Left kidney (tissue), 2 donors: ENCODE measurements around the gene ZNF516. TPM values are rescaled to one million over a fixed set of nuclear protein-coding genes. Genes with fewer than 3 reads are reported as not detected.

Experiments
- DNase-seq: peaks from one replicate; pipeline ENCODE4 v3.0.0-alpha.2; 2013
- polyA plus RNA-seq: library from polyadenylated mRNA; unstranded; fragments of 120-200 nt; gene quantifications from one replicate; pipeline ENCODE4 v1.2.1, GENCODE V29; 2013; ENCODE audit not compliant: insufficient read length

Gene ZNF516
- polyA plus RNA-seq, 1 donor = 44.3 TPM

DNA sequence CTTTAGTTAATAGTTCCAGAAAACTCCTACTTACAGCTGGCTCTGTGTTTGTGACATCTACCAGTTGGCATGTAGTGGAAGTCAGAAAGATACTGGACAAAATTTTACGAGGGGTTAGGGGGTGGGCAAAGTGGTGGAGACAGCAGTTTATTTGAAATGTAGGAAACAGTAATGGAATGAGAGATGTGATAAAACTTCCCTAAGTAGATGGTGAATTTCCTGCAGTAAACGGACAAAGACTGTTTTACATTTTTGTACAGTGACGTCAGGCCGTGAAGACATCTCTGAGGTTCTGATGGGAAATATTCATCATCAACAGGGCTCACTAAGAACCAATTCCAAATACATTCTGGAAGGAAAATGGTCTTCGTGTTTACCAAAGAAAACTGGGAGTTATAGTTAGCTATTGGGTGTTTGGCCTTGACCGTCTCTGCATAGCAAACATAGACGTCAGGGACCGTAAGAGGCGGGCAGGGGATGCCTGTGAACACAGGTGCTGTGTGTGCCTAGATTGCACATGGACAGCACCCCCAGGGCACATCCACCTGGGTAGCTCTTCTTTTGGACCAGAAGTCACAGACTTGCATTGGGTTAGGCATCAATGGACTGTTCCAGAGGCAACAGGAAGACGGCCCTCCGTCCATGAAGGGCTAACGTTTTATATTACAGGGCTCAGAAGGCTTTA lies 131.5 kb downstream of the ZNF516 start:
- no peak for DNase-seq

DNA sequence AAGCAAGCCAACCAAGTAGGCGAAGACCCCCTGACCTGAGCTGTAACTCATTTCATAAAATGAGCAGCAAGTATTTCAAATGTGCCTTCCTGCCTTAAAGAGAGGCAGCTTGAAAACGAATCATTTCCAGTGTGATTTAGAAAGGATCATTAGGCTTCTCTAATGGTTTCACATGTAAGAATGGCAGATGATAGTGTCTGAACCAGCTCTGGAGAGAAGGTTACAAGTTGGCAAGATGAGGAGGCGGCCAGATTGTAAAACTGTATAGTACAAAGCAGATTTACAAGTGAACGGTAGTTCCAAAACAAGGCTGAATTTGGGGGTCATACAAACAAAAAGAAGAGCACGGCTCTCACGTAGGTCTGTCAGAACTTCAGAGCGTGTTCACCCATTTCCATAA lies 132.4 kb downstream of the ZNF516 start:
- DNase-seq = no peak

DNA sequence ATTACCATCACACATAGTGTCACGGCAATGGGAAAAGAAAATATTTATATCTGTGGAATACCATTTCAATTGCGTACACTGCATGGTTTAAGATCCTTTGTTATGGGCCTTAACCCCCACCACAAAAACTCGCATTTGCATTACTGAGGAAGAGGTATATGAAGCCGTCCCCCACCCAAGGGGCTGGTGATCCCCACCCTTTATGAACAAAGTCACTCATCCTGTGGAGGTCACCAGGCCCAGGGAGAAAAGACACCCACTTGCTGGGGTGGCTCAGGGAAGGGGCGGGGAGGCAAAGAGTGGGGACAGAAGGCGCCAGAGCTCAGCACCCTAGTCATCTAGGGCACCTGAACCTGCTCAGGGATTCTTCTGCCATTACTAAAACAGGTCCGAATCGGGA lies 133.8 kb downstream of the ZNF516 start:
- no peak for DNase-seq

DNA sequence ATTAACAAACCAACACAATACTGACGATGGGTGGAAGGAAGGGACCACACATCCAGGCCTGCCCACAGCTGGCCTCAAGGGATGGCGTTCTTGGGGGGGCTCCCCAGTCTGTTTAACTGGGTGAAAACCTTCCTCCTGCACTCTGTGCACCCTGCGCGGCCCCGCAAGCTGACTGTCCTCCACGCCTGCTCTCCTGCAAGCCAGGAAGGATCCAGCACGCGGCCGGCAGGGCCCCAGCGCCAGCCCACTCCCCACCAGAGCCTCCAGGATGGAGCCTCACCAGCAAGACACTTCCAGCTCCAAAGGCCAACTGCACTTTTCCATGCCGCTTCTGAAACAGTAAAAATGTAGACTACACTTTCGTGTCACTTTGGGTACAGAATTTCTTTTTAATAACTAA lies 135.1 kb downstream of the ZNF516 start:
- DNase-seq = no peak

DNA sequence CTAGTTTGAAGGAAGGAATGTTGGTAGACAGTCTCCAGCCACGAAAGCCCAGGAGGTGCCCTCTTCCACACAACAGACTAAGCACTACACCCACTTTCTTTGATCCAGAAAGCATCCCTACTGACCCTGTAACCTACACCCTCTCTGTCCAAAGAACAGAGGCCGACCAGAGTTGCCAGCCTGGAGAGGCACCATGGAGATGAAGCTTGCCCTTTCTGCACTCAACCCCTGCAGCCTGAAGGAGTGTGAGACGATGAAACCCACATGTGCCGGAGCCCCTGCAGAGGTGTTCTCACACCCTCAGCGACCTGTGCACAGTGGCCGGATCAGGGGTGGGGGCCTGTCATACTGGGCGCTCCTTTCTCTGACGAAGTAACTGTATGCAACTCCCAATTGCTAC lies 136.3 kb downstream of the ZNF516 start:
- no peak for DNase-seq

DNA sequence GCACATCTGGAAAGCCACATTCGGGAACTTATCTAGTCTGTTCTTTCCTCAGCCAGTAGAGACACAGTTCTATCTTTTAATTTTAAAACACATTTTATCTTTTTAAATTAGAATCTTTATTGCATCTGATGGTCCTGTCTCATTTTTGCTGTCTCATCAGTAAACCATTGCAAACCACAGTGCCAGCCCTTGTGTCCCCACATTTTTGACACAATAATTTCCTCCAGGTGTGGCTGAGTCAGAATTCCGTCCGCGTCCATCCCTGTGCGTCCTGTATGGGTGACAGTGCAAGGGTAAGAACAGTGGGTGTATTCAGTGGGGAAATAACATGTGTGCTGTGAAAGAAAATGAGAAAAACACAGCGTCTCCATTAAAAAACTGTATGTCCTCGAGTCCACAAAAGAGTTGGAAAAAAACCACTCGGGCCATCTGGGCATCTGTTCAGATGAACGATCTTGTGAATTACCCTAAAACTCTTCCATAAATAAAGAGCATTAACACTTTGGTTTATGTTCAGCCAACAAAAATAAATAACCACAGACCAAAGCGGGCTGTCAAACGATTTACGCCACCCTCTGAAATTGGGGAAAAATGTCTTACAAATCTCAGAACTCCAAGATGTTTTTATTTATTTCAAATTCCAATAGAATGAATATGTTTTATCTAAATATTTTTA lies 137.3 kb downstream of the ZNF516 start:
- no peak for DNase-seq

DNA sequence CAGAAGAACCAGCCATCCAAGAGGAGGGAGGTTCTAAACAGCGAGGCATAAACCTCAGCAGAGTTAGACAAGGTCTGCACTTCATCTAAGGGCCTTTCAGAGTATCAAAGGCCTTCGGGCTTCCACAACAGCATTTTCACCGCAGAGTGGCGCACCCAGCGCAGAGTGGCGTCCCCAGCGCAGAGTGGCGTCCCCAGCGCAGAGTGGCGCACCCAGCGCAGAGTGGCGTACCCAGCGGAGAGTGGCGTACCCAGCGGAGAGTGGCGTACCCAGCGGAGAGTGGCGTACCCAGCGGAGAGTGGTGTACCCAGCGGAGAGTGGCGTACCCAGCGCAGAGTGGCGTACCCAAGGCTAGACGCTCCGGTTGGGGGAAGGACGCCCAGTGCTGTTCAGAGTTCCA lies 137.9 kb downstream of the ZNF516 start:
- no peak for DNase-seq

DNA sequence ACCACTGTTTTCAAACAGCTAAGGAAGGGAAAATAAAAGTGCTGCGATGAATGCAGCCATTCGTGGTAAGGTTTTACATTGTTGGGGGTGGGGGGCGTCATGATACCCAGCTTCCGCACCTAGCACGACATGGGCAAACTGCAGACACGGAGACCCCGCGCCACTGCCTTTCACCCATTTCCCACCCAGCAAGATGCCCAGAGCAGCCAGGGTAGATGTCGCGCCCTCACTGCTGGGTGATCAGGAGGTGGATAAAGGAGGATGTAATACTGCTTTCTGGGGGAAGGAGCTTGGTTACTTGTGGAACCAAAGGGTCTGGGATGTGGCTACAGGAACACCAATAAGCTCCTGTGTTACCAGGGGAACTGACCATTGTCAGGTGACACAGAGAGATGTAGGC lies 138.4 kb downstream of the ZNF516 start:
- no peak for DNase-seq

DNA sequence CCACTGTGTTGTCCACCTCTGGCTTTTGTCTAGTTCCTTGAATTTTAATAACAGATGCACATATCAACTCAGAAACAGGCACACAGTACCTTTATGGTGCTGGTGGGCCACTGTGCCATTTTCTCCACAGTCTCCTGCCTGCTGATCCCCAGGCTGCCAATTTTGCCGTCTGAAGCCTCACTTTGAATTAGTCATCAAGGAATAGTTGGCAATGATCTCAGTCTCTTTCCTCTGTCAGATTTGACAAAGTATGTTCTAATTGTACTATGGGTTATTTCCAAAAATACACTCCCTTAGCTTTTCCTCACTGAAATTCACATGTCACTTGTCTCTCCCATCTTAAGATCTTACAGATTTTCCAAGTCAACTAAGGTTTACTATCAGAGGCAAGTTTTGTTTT lies 140.7 kb downstream of the ZNF516 start:
- no peak for DNase-seq

DNA sequence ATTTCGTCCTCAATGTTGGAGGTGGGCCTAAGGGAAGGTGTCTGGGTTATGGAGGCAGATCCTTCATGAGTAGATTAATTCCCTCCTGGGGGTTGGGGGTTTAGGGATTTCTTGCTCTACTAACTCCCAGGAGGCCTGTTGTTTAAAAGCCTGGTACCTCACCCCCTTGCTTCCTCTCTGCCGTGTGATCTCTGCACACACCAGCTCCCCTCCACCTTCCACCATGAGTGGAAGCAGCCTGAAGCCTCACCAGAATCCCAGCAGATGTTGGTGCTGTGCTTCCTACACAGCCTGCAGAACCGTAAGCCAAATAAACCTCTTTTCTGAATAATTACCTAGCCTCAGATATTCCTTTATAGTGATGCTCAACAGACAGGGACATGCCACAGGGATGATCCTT lies 141.5 kb downstream of the ZNF516 start:
- DNase-seq = no peak

DNA sequence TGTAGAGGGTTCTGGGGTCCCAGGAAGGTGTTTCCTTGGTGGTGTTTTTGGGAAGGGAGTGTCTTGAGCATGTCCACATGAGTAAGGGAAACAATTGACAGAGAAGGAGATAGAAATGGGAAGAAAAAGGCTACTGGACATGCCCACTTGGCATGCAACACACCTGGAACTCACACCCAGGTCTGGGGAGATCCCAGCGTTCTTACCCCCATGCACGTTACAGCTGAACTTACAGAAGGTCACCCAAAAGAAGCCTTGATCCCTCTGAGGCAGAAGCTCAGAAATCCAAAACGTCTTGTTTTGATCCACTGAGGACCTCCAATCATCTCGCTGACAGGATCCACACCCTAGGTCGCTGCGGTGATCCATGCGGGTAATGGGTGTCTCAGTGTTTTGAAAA lies 142.0 kb downstream of the ZNF516 start:
- no peak for DNase-seq

DNA sequence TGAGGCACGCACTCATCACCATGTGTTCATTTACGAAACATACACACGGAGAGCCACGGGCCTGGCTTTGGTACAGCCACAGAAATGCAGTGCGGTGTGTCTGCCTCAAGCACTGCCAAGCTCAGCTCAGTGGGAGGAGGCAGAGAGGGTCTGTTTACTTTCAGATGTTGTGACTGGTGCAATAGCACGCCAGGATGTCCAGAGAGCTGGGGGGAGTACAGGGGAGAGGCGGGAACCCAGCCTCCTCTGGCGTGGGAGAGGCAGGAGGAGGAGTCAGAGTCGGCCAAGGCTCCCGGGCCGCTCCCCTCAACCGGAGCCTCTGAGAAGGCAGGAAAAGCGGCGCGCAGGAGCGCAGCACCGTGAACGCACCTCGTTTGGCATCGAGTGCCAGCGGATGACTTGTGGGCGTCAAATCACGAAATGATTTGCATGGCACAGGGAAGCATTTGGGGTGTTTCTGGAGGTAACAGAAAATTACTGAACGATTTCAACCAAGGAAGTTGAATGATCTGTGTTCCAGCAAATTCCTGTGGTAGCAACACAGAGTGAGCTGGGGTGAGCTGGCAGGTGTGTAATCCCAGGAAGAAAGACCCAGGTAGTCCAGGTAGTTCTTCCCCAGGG lies 143.0 kb downstream of the ZNF516 start:
- peak; percentile 83 for DNase-seq

DNA sequence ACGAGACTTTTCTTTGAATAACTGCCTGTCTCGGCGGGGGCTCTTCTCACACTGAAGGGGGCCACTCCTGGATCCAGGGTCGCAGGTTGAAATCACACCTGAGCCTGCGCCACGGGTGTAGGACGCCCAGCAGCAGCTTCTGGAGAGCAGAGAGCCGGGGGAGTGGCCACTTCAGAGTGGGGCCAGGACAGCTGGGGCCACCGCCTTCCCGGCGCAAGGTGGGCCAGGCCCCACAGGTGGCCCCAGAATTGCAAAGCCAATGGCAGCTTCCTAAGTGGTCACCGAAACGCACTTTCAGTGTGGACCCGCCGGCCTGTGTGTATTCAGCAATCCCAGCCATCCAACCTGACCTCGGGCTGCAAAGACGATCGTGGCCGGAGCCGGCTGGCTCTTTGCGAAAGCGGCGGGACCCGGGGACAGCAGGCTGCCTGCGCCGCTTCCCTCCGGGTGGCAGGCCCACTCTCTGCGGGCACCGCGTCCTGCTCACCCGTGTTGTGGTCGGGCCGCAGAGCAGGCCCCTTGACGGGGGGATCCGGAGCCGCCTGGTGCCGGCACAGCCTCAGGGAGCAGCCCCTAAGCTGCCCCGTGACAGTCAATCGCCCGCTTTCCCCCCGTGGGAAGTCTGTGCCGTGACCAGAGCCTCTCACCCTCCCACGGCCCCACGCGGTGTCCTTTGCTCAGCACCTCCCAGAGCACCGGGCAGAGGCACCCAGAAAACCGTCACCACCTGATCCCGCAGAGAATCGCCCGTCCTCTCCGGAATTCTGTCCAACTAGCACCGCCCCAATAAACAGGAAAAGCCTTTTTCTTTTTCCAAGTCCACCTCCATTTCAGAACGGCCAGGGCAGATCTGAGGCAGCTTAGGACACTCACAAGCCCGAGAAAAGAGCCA lies 144.7 kb downstream of the ZNF516 start:
- DNase-seq = no peak

DNA sequence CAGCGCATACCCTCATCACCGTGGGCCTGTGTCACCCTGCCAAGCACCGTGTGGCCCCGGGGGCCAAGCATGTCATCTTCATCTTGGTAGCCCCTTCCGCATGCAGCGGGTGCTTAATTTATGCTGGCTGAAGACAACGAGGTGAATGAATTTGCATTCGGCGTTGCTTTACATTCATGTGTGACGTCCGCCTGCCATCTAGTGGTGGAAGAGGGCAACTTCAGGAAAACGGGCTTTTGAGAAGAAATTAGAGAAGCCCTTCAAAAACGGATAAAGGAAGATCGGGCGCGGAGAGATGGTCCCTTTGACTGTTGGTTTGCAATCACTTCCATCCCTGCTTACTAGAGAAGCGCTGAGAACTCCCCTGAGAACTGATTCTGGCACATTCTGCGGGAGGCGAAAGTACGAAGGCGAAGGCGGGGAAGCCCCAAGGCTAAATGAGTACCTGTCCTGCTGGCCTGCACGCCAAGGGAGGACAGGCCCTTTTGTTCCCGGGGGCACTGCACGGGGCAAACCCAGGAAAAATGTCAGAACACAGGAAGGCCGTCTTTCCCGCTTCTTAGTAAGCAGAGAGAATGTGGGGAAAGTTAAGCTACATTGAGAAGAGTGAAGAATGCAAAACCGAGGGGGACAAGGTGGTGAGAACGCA lies 145.9 kb downstream of the ZNF516 start:
- peak; percentile 80 for DNase-seq

DNA sequence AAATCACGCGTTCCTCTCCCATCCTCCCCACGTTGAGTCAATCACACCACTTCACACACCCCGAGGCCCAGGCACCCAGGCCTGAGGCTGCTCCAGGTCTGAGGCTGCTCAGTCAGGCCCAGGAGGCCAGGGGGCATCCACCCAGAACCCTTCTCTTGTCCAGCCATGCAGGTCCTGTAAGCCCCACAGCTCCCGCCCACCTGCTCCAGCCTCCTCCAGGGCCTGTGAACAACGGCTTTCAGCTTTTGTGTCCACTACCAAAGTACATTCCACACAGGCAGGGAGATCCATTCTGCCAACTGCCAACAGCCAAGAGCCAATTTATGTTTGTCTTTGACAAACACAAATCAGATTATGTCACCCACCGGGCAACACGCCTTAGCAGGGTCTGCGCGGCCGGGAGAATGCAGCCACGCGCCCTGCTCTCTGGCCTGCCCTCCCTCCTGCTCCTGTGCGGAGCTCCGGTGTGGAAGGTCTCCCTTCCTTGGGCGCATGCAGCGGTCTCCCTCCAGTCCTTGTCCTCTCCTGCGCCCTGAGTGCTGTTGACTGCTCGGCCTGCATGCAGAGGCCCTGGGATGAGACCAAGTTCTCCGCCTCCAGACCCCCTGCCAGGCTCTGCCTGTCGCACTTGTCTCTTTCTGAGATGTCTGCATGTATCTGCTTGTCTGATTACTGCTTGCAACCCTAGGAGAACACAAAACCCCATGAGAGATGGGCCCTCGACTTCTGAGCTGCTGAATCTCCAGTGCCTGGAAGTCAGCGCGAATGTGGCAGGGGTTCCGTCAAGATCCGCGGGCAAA lies 146.6 kb downstream of the ZNF516 start:
- DNase-seq = peak; percentile 12

DNA sequence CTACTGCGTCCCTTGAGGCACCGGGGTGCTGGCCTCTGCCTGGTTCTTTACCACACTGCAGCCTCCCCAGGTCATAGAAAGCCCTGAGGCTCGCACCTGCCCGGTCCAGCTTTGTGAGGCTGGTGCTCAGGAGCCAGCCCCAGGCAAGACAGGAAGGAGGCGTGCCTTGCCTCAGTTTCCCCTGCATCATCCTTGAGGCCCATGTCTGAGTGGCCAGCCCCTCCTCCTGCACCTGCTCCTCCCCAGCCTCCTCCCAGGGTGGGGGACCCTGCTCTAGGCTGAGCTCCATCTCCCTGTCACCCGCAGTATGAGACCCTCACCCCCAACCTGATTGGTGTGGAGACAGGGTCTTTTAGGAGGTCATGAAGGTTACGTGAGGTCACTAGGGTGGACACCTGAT lies 147.7 kb downstream of the ZNF516 start:
- DNase-seq = no peak

DNA sequence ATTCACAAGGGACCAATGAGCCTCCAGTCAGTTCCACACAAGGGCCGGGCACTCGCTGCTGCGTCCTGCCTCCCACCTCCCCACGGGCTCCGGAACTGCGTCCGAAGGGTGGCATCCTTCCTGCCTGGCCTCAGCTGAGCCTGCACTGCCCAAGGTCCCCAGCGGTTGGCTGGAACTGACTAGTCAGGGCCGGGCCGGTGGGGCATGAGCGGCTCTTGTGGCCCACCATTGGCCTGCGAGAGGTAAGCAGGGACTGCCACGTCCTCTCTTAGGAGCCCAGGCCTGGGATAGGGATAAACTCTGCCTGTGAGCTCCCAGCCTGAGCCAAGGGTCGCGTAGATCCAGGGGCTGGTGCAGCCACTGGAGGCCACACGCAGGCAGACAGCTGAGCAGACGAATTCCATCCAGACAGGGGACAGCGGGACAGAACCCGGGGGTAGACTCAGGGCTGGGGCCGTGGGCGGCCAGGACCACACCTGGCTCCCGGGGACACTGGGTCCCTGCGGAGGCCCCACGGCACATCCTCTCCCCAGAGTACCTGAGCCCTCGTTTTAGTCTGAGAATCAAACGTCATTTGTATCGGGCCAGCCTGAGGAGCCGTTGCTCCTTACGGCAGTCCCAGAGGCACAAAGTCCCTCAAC lies 148.4 kb downstream of the ZNF516 start:
- DNase-seq = no peak

DNA sequence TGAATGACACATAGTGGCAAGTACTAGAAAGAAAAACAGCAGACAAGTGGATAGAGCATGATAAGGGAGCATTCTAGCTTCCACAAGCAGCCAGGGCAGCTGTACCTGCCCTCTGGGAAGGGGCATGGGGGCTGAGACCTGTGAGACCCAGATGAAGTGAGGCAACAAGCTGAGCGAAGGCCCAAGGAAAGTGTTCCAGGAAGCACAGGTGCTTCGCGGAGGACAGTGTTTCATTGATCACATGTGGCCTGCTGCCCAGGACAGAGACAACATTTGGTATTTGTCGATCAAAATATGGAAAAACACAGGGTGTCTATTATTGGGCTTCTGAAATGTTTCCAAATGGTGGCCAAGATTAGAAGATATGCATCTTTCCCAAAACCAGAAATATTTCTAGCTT lies 149.1 kb downstream of the ZNF516 start:
- no peak for DNase-seq

DNA sequence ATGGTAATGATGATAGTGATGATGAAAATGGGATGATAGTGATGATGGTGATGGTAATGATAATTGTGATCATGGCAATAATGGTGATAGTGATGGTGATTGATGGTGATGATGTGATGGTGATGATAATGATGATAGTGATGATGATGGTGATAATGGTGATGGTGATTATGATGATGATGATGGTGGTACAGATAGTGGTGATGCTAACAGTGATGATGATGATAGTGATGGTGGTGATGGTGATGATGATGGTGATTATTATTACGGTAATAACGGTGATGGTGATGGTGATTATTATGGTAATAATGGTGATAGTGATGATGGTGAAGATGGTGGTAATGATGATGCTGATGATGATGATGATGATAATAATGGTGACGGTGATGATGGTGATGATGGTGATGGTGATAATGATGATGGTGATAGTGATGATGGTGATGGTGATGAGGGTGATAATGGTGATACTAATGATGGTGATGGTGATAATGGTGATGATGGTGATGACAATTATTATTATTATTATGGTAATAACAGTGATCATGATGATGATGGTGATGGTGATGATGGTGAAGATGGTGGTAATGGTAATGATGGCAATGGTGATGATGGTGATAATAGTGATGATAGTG lies 151.0 kb downstream of the ZNF516 start:
- no peak for DNase-seq

DNA sequence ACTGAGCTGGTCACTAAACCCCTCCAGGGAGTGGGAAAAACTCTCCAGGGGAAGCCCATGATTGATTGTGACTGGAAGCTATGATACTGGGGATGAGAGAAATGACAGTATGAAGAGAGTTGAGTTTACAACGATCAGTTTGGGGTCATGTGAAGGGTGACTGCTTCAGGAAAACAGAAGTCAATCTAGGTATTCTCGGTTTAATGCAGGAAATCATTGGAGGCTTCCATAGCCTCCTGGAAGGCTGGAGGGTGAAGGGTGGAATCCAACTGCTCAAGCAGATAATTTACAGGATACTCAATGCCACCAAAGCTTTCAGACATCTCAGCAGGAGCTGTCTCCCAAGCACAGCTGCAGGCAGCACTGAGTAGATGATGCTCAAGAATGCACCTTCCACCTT lies 154.6 kb downstream of the ZNF516 start:
- no peak for DNase-seq
